PC-9 (cell line): ENCODE data around the gene ENAH. TPM values are rescaled to one million over a fixed set of nuclear protein-coding genes. Genes with fewer than 3 reads are reported as not detected.

Experiments
- BruUV-seq: library from RNA; stranded (reverse); fragments of 400-500 nt; replicated peaks from 2 replicates; lab custom pipeline; 2021; lab: Mats Ljungman, UMichigan
- CTCF ChIA-PET: fragments of 300-600 bp; sonication (Branson Sonifier 250); formaldehyde crosslinking; loops from one replicate; lab custom pipeline; 2022; ENCODE audit warnings: antibody characterized with exemption; lab: Charles Lee
- POLR2A ChIA-PET: fragments of 300-600 bp; sonication (Branson Sonifier 250); formaldehyde crosslinking; loops from one replicate; lab custom pipeline; 2022; ENCODE audit warnings: antibody characterized with exemption; ENCODE audit not compliant: unreplicated experiment; lab: Charles Lee
- DNase-seq, 2 experiments: peaks; one replicate each; pipeline versions ENCODE4 v3.0.0 to v3.0.0-alpha.2; 2015 to 2022; ENCODE audit warnings: mixed read lengths in 1 of 2
- H2AFZ ChIP-seq: fragments of 200-600 bp; sonication (generic); 2 replicates; pipeline ENCODE4 v1.8.1; 2017; ENCODE audit warnings: antibody characterized with exemption
- H3F3A ChIP-seq: fragments of 200-600 bp; sonication (generic); 2 replicates; pipeline ENCODE4 v1.8.1; 2017; ENCODE audit warnings: antibody characterized with exemption, mild to moderate bottlenecking, low read depth; ENCODE audit not compliant: insufficient read depth
- H3K27ac ChIP-seq: fragments of 200-600 bp; sonication (generic); 2 replicates; pipeline ENCODE4 v1.6.1; 2016; ENCODE audit warnings: mixed run types
- H3K27me3 ChIP-seq: fragments of 200-600 bp; sonication (generic); 2 replicates; pipeline ENCODE4 v1.6.1; 2016; ENCODE audit warnings: low read depth, mixed run types; ENCODE audit not compliant: insufficient read depth
- H3K36me3 ChIP-seq: fragments of 200-600 bp; sonication (generic); 2 replicates; pipeline ENCODE4 v1.6.1; 2016; ENCODE audit warnings: low read depth, mixed run types
- H3K4me1 ChIP-seq: fragments of 200-600 bp; sonication (generic); replicated peaks from 2 replicates; pipeline ENCODE4 v1.6.1; 2016; ENCODE audit warnings: mixed run types; ENCODE audit not compliant: insufficient read depth
- H3K4me2 ChIP-seq: fragments of 200-600 bp; sonication (generic); 2 replicates; pipeline ENCODE4 v1.6.1; 2017; ENCODE audit warnings: mixed run types
- H3K4me3 ChIP-seq: fragments of 200-600 bp; sonication (generic); 2 replicates; pipeline ENCODE4 v1.6.1; 2016; ENCODE audit warnings: mixed run types
- H3K79me2 ChIP-seq: fragments of 200-600 bp; sonication (generic); 2 replicates; pipeline ENCODE4 v1.6.1; 2017; ENCODE audit warnings: low read depth, mixed run types
- H3K9me2 ChIP-seq: fragments of 200-600 bp; sonication (generic); 2 replicates; pipeline ENCODE4 v1.8.1; 2017; ENCODE audit warnings: mild to moderate bottlenecking; ENCODE audit not compliant: insufficient read depth
- H3K9me3 ChIP-seq: fragments of 200-600 bp; sonication (generic); 2 replicates; pipeline ENCODE4 v1.8.1; 2016; ENCODE audit warnings: low read depth; ENCODE audit not compliant: insufficient read depth
- H4K20me1 ChIP-seq: fragments of 200-600 bp; sonication (generic); 2 replicates; pipeline ENCODE4 v1.8.1; 2017; ENCODE audit not compliant: insufficient read depth
- CTCF ChIP-seq: fragments of 200-600 bp; sonication (generic); conservative IDR thresholded peaks from 2 replicates; pipeline ENCODE4 v1.6.1; 2017; ENCODE audit warnings: mixed run types, antibody characterized with exemption, mild to moderate bottlenecking, moderate library complexity
- EZH2 ChIP-seq: fragments of 200-600 bp; sonication (generic); IDR thresholded peaks from 2 replicates; pipeline ENCODE4 v1.8.0; 2017; ENCODE audit warnings: antibody characterized with exemption, low read depth
- intact Hi-C: fragments of 100-400 bp; cut with micrococcal nuclease; formaldehyde crosslinking; loops from one replicate; pipeline ENCODE4 v1.10.0; 2022; ENCODE audit not compliant: unreplicated experiment
- total RNA-seq: library from RNA; stranded (reverse); gene quantifications from 2 replicates; pipeline ENCODE4 v1.2.3, GENCODE V29; 2021

Gene ENAH
- total RNA-seq, 1 experiment from 2014 or later: 167 TPM

GRCh38 chr1:225462714-225463574 lies 190.0 kb downstream of the ENAH start:
- no peak overlapping the region for H2AFZ ChIP-seq
- no peak overlapping the region for H3K4me3 ChIP-seq
- BruUV-seq: no TSS peak
- no peaks in the 10 kb centered on the region for H3K36me3 ChIP-seq
- ChIA-PET CTCF (no interaction called here), POLR2A (no interaction called here)
- H3K79me2 ChIP-seq: no peaks in the 10 kb centered on the region
- H3K4me1 ChIP-seq: peaks cover 72% of the 10 kb centered on the region
- peaks cover 55% of the 10 kb centered on the region for H3F3A ChIP-seq
- H3K9me2 ChIP-seq: no peaks in the 10 kb centered on the region
- H3K9me3 ChIP-seq: no peaks in the 10 kb centered on the region
- H4K20me1 ChIP-seq: no peaks in the 10 kb centered on the region
- peak in 1 of 2 experiments; percentile 45 for DNase-seq
- no peaks in the 10 kb centered on the region for H3K27me3 ChIP-seq
- H3K4me2 ChIP-seq: peak overlapping the region; percentile 42
- no peak overlapping the region for H3K27ac ChIP-seq
- intact Hi-C loops: loop anchor here (5.0 kb wide), 1 partner anchor 849 kb away; no protein-coding TSS in a partner anchor
- TF ChIP-seq EZH2: no peak
- no peak for TF ChIP-seq CTCF

GRCh38 chr1:225462429-225462713 lies 190.6 kb downstream of the ENAH start:
- no TSS peak for BruUV-seq
- peaks cover 55% of the 10 kb centered on the region for H3F3A ChIP-seq
- H3K4me1 ChIP-seq: peaks cover 72% of the 10 kb centered on the region
- H3K27ac ChIP-seq: no peak overlapping the region
- no peak overlapping the region for H3K4me3 ChIP-seq
- CTCF ChIA-PET: no interaction called here
- H3K9me3 ChIP-seq: no peaks in the 10 kb centered on the region
- H3K36me3 ChIP-seq: no peaks in the 10 kb centered on the region
- no peaks in the 10 kb centered on the region for H3K79me2 ChIP-seq
- H2AFZ ChIP-seq: no peak overlapping the region
- intact Hi-C loops: loop anchor here (5.0 kb wide), 1 partner anchor 850 kb away; no protein-coding TSS in a partner anchor
- DNase-seq: no peak
- H3K27me3 ChIP-seq: no peaks in the 10 kb centered on the region
- H4K20me1 ChIP-seq: no peaks in the 10 kb centered on the region
- POLR2A ChIA-PET: no interaction called here
- no peaks in the 10 kb centered on the region for H3K9me2 ChIP-seq
- H3K4me2 ChIP-seq: no peak overlapping the region
- TF ChIP-seq CTCF: no peak
- no peak for TF ChIP-seq EZH2

GRCh38 chr1:225461533-225462428 lies 191.1 kb downstream of the ENAH start:
- intact Hi-C loops: loop anchor here (5.0 kb wide), 1 partner anchor 851 kb away; no protein-coding TSS in a partner anchor

More at GRCh38 chr1:225461533-225462428, 191.1 kb downstream of the ENAH start:
- Histone ChIP-seq H3K36me3 (no peaks in the 10 kb centered on the region), H3F3A (peaks cover 55% of the 10 kb centered on the region), H3K4me1 (peaks cover 71% of the 10 kb centered on the region), H3K9me2 (no peaks in the 10 kb centered on the region), H3K9me3 (no peaks in the 10 kb centered on the region), H3K4me3 (no peak overlapping the region), H3K4me2 (peak overlapping the region; percentile 54; the same call in 1 of the 2 replicates), H3K27me3 (no peaks in the 10 kb centered on the region), H3K79me2 (no peaks in the 10 kb centered on the region), H4K20me1 (no peaks in the 10 kb centered on the region), H2AFZ (no peak overlapping the region), H3K27ac (no peak overlapping the region)
- no TSS peak for BruUV-seq
- CTCF ChIA-PET: interaction anchor here (1.3 to 1.5 kb wide), 2 partner anchors 13 to 36 kb away, joined by 3 to 6 read pairs; no protein-coding TSS in a partner anchor
- TF ChIP-seq EZH2 (no peak), CTCF (no peak)
- no peak for DNase-seq
- POLR2A ChIA-PET: interaction anchor here (0.9 to 1.3 kb wide), 2 partner anchors 16 to 34 kb away, joined by 5 to 8 read pairs; no protein-coding TSS in a partner anchor
